Measurements from ENCODE around the gene HDAC9.

GRCh38 chr7:18513343-18513742 is 17.8 kb downstream of the HDAC9 start:
- TF ChIP-seq CTCF (conservative IDR thresholded peaks at IDR 0.05) (no peak), EZH2 (IDR thresholded peaks at IDR 0.05; ENCODE audit: low read depth) (no peak)

All from PC-9 (cell line).